ENCODE data around the gene GLIPR1L2.

Gene GLIPR1L2

GRCh38 chr12:75479963-75480461 lies 89.1 kb downstream of the GLIPR1L2 start:
- no peak for DNase-seq

GRCh38 chr12:75480469-75480949 lies 89.6 kb downstream of the GLIPR1L2 start, which contains the start of gene GLIPR1:
Gene GLIPR1 (plus strand): TSS chr12:75480755. CDS start chr12:75480881, 126 bp downstream.
- no peak for DNase-seq

- DNase-seq, result no peak
These were observed 90.3 kb downstream of the GLIPR1L2 start for GRCh38 chr12:75481013-75481705.

- no peak for DNase-seq
These were observed 90.9 kb downstream of the GLIPR1L2 start for GRCh38 chr12:75481774-75482173.
